ENCODE data around the gene KCNQ2.
"Not testable (repeated sequence)": the region's sequence is repeated elsewhere in the genome, so short reads cannot be mapped to it uniquely, and the experiment has no call there.

Gene KCNQ2

GRCh38 chr20:63471981-63472831 is at the start of gene KCNQ2:
Gene KCNQ2 (minus strand): TSS chr20:63472655. CDS start chr20:63472463, 192 bp downstream.
- no peak for DNase-seq (ENCODE audit: low read depth)

- DNase-seq (ENCODE audit: low read depth) = no peak
These were observed 49.1 kb upstream of the KCNQ2 start for GRCh38 chr20:63521602-63522001.

GRCh38 chr20:63520934-63521601 is 48.6 kb upstream of the KCNQ2 start:
- no peak for DNase-seq (ENCODE audit: low read depth)

GRCh38 chr20:63520504-63520933 is 48.1 kb upstream of the KCNQ2 start, which contains the start of gene PPDPF:
Gene PPDPF (plus strand): TSS chr20:63520765. CDS start chr20:63521309, 544 bp downstream.
- DNase-seq (ENCODE audit: low read depth) = peak; percentile 66

GRCh38 chr20:63519668-63520503 is 47.4 kb upstream of the KCNQ2 start:
- DNase-seq (ENCODE audit: low read depth) = peak; percentile 44

- no peak for DNase-seq (ENCODE audit: low read depth)
These were observed 46.7 kb upstream of the KCNQ2 start for GRCh38 chr20:63518946-63519667.

GRCh38 chr20:63518351-63518861 is 46.0 kb upstream of the KCNQ2 start:
- no peak for DNase-seq (ENCODE audit: low read depth)

GRCh38 chr20:63517376-63518309 is 45.2 kb upstream of the KCNQ2 start:
- no peak for DNase-seq (ENCODE audit: low read depth)

GRCh38 chr20:63514520-63514919 is 42.1 kb upstream of the KCNQ2 start:
- not testable (repeated sequence) for DNase-seq (ENCODE audit: low read depth)

GRCh38 chr20:63513207-63513606 is 40.8 kb upstream of the KCNQ2 start:
- DNase-seq (ENCODE audit: low read depth) = no peak

- no peak for DNase-seq (ENCODE audit: low read depth)
These were observed 36.7 kb upstream of the KCNQ2 start for GRCh38 chr20:63509088-63509564.

GRCh38 chr20:63508072-63508768 is 35.8 kb upstream of the KCNQ2 start:
- no peak for DNase-seq (ENCODE audit: low read depth)

- no peak for DNase-seq (ENCODE audit: low read depth)
These were observed 34.8 kb upstream of the KCNQ2 start for GRCh38 chr20:63507083-63507743.

- no peak for DNase-seq (ENCODE audit: low read depth)
These were observed 33.3 kb upstream of the KCNQ2 start for GRCh38 chr20:63505723-63506122.

- DNase-seq (ENCODE audit: low read depth) = no peak
These were observed 32.8 kb upstream of the KCNQ2 start for GRCh38 chr20:63505281-63505680.

- DNase-seq (ENCODE audit: low read depth) = no peak
These were observed 32.2 kb upstream of the KCNQ2 start for GRCh38 chr20:63504642-63505041.

- no peak for DNase-seq (ENCODE audit: low read depth)
These were observed 31.1 kb upstream of the KCNQ2 start for GRCh38 chr20:63503524-63503923.

GRCh38 chr20:63502671-63503172 is 30.3 kb upstream of the KCNQ2 start:
- no peak for DNase-seq (ENCODE audit: low read depth)

All from stimulated activated CD8-positive, alpha-beta memory T cell treated with anti-CD3 and anti-CD28 coated beads, Interleukin-15, amount 100 ng/mL, for 1 hour (primary cell).